H4 (cell line): ENCODE results near the gene TERF2IP. TPM values are rescaled to one million over a fixed set of nuclear protein-coding genes. Genes with fewer than 3 reads are reported as not detected.
A peak's percentile ranks its signal among the peaks of the same experiment; 100 is the strongest.

Experiments used
- DNase-seq: peaks from one replicate; pipeline ENCODE4 v3.0.0-alpha.2; 2015; ENCODE audit warnings: low spot score
- total RNA-seq: library from RNA; depleted of rRNA; stranded (reverse); fragments of >200 nt; shearing (Covaris generic); gene quantifications from 2 replicates; pipeline ENCODE4 v1.2.3, GENCODE V29; 2014

The TERF2IP gene
- total RNA-seq, 1 experiment from 2014 or later = 38.9 TPM

GRCh38 chr16:75640598-75640997 lies 7.0 kb upstream of the TERF2IP start:
- DNase-seq = peak; percentile 68

GRCh38 chr16:75644240-75645012 lies 3.1 kb upstream of the TERF2IP start:
- no peak for DNase-seq

GRCh38 chr16:75647112-75647491 lies 471 bp upstream of the TERF2IP start:
- no peak for DNase-seq

- peak; percentile 60 for DNase-seq
Measured at GRCh38 chr16:75648265-75649076, 898 bp downstream of the TERF2IP start.

- DNase-seq = no peak
Measured at GRCh38 chr16:75653922-75654321, 6.3 kb downstream of the TERF2IP start.

- DNase-seq = no peak
Measured at GRCh38 chr16:75658175-75658574, 10.6 kb downstream of the TERF2IP start.

- no peak for DNase-seq
Measured at GRCh38 chr16:75660321-75660720, 12.7 kb downstream of the TERF2IP start.

- no peak for DNase-seq
Measured at GRCh38 chr16:75660726-75661302, 13.2 kb downstream of the TERF2IP start.

- no peak for DNase-seq
Measured at GRCh38 chr16:75667503-75667902, 19.9 kb downstream of the TERF2IP start.

- no peak for DNase-seq
Measured at GRCh38 chr16:75676909-75677308, 29.3 kb downstream of the TERF2IP start, which contains the start of gene CPHXL2. Gene CPHXL2, minus strand, starts transcription at chr16:75677009. Its CDS starts 10 bp downstream, at chr16:75676999.

- no peak for DNase-seq
Measured at GRCh38 chr16:75679366-75679765, 31.8 kb downstream of the TERF2IP start.

- DNase-seq = peak; percentile 25
Measured at GRCh38 chr16:75682308-75682707, 34.7 kb downstream of the TERF2IP start.

GRCh38 chr16:75687361-75687760 lies 39.8 kb downstream of the TERF2IP start:
- DNase-seq = no peak

- DNase-seq = peak; percentile 11
Measured at GRCh38 chr16:75695708-75696107, 48.1 kb downstream of the TERF2IP start.

GRCh38 chr16:75697571-75697970 lies 50.0 kb downstream of the TERF2IP start:
- no peak for DNase-seq

- DNase-seq = no peak
Measured at GRCh38 chr16:75701361-75701760, 53.8 kb downstream of the TERF2IP start, which contains the start of gene DUXB. Gene DUXB, minus strand, starts transcription at chr16:75701461. Its CDS starts 43 bp downstream, at chr16:75701418.

- DNase-seq = peak; percentile 10
Measured at GRCh38 chr16:75702242-75702641, 54.7 kb downstream of the TERF2IP start.

- no peak for DNase-seq
Measured at GRCh38 chr16:75703306-75703705, 55.7 kb downstream of the TERF2IP start.
